Stomach (tissue), 4 donors: Measurements from ENCODE around the gene CFAP210.

ENCODE experiments used
- CTCF ChIP-seq, 7 experiments: fragments of 450-650 bp in 4 of 7; fragments of 200-600 bp in 3 of 7; sonication (generic) in 3 of 7; IDR thresholded peaks; one replicate each; pipeline ENCODE4 v1.5.1; 2016 to 2019; ENCODE audit warnings: antibody characterized with exemption in 7 of 7, control low read depth in 2 of 7, mild to moderate bottlenecking in 1 of 7
- EP300 ChIP-seq: sonication (generic); formaldehyde crosslinking; IDR thresholded peaks from one replicate; pipeline ENCODE4 v1.6.1; 2017; ENCODE audit warnings: antibody characterized with exemption
- POLR2A ChIP-seq, 4 donors: fragments of 450-650 bp; IDR thresholded peaks; one replicate each; pipeline ENCODE4 v1.6.1; 2016; ENCODE audit warnings: antibody characterized with exemption in 4 of 4, control low read depth in 2 of 4, mild to moderate bottlenecking in 1 of 4, moderate library complexity in 1 of 4
- POLR2AphosphoS5 ChIP-seq, 3 donors: sonication (generic); formaldehyde crosslinking; IDR thresholded peaks; one replicate each; pipeline ENCODE4 v1.6.1; 2016; ENCODE audit warnings: antibody characterized with exemption in 3 of 3

GRCh38 chr2:169715379-169716237 lies 21.4 kb upstream of the CFAP210 start:
- TF ChIP-seq CTCF (IDR thresholded peaks at IDR 0.05) (no peak), POLR2A (IDR thresholded peaks at IDR 0.05) (no peak), POLR2AphosphoS5 (IDR thresholded peaks at IDR 0.05) (no peak), EP300 (no peak)
